ENCODE results near the gene NFAT5.

NFAT5 gene

DNA sequence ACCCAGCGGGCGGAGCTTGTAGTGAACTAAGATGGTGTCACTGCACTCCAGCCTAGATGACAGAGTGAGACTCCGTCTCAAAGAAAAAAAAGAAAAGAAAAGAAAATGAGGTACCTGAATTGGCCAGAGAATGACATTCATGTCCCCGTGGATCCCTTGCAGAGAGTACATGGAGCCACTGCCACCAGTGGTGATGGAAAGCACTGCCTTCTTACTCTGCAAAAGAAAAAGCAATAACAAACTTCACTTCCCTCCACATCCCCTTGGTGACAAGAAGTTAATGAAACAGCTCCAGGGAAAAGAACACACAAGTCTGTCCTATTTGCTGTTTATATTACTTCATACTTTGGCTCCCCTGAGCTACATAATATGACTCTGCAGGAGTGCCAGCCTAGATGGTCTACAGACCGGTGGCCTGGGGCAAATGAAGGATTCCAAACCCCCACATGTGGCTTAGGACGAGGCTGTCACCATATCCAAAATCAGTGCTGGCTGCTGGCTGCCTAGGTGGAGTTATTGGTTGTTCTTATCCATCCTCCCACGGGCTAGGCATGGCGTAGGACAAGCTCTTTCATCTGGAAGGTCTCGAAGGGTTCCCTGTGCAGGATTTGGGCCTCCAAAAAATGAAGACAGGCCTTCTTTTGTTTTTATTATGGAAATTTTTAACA, 147.3 kb downstream of the NFAT5 start:
- Histone ChIP-seq H4K20me1 (ENCODE audit: insufficient read depth, low read length) (no peaks in the 10 kb centered on the region), H3K79me2 (ENCODE audit: insufficient read depth, low read length) (no peaks in the 10 kb centered on the region), H3K36me3 (ENCODE audit: insufficient read depth, low read length) (peaks cover 8% of the 10 kb centered on the region; the same call in 1 of the 2 replicates), H3K4me1 (ENCODE audit: insufficient read depth, low read length) (no peaks in the 10 kb centered on the region), H3K9ac (ENCODE audit: low read depth, low read length) (no peak overlapping the region), H2AFZ (ENCODE audit: low read depth, low read length) (no peak overlapping the region), H3K27me3 (ENCODE audit: insufficient read depth, low read length, poor library complexity) (no peaks in the 10 kb centered on the region), H3K27ac (ENCODE audit: low read length) (no peak overlapping the region), H3K9me3 (ENCODE audit: insufficient read depth, low read length, severe bottlenecking) (no peaks in the 10 kb centered on the region), H3K4me2 (ENCODE audit: insufficient read depth, low read length) (no peak overlapping the region), H3K4me3 (ENCODE audit: low read depth in 1 of 2, low read length in 2 of 2) (no peak overlapping the region)
- no peak for TF ChIP-seq EZH2 (IDR thresholded peaks at IDR 0.05; ENCODE audit: borderline replicate concordance, low read depth, low read length, severe bottlenecking)
- TF ChIP-seq, protein P1, sequence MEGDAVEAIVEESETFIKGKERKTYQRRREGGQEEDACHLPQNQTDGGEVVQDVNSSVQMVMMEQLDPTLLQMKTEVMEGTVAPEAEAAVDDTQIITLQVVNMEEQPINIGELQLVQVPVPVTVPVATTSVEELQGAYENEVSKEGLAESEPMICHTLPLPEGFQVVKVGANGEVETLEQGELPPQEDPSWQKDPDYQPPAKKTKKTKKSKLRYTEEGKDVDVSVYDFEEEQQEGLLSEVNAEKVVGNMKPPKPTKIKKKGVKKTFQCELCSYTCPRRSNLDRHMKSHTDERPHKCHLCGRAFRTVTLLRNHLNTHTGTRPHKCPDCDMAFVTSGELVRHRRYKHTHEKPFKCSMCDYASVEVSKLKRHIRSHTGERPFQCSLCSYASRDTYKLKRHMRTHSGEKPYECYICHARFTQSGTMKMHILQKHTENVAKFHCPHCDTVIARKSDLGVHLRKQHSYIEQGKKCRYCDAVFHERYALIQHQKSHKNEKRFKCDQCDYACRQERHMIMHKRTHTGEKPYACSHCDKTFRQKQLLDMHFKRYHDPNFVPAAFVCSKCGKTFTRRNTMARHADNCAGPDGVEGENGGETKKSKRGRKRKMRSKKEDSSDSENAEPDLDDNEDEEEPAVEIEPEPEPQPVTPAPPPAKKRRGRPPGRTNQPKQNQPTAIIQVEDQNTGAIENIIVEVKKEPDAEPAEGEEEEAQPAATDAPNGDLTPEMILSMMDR (IDR thresholded peaks at IDR 0.05; ENCODE audit: borderline replicate concordance, extremely low read depth, low read length, poor library complexity, severe bottlenecking), result no peak
- ATAC-seq (ENCODE audit: insufficient read depth, low read depth) (no peak), DNase-seq (no peak)

DNA sequence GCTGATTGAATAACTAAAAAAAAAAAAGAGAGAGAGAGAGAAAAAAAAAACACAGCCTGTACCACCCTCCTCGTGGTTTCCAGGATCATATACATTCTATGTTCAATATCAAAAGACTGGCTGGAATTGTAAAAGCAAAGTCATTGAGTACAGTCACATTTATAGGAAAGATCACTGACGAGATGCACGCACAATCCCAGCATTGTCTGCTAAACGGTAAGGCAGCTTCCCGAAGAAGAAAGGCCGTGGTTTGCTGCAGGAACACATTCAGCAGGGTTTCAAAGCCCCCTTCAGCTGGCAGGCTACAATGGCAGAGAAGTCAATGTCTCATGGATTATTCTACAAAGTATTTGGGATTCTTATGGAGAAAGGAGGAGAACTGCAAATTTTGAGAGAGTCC, 151.3 kb downstream of the NFAT5 start:
- no peaks in the 10 kb centered on the region for H4K20me1 ChIP-seq (ENCODE audit: insufficient read depth, low read length)
- H3K27ac ChIP-seq (ENCODE audit: low read length), result no peak overlapping the region
- H3K27me3 ChIP-seq (ENCODE audit: insufficient read depth, low read length, poor library complexity), result no peaks in the 10 kb centered on the region
- no peak overlapping the region for H2AFZ ChIP-seq (ENCODE audit: low read depth, low read length)
- no peak for ATAC-seq (ENCODE audit: insufficient read depth, low read depth)
- TF ChIP-seq, protein P1 (IDR thresholded peaks at IDR 0.05; ENCODE audit: borderline replicate concordance, extremely low read depth, low read length, poor library complexity, severe bottlenecking), result no peak
- no peak for TF ChIP-seq EZH2 (IDR thresholded peaks at IDR 0.05; ENCODE audit: borderline replicate concordance, low read depth, low read length, severe bottlenecking)
- H3K9me3 ChIP-seq (ENCODE audit: insufficient read depth, low read length, severe bottlenecking), result no peaks in the 10 kb centered on the region
- H3K9ac ChIP-seq (ENCODE audit: low read depth, low read length), result no peak overlapping the region
- H3K4me1 ChIP-seq (ENCODE audit: insufficient read depth, low read length), result no peaks in the 10 kb centered on the region
- DNase-seq, result no peak
- no peak overlapping the region for H3K4me3 ChIP-seq (ENCODE audit: low read depth in 1 of 2, low read length in 2 of 2)
- H3K36me3 ChIP-seq (ENCODE audit: insufficient read depth, low read length), result peaks cover 8% of the 10 kb centered on the region; the same call in 1 of the 2 replicates
- no peak overlapping the region for H3K4me2 ChIP-seq (ENCODE audit: insufficient read depth, low read length)
- no peaks in the 10 kb centered on the region for H3K79me2 ChIP-seq (ENCODE audit: insufficient read depth, low read length)

DNA sequence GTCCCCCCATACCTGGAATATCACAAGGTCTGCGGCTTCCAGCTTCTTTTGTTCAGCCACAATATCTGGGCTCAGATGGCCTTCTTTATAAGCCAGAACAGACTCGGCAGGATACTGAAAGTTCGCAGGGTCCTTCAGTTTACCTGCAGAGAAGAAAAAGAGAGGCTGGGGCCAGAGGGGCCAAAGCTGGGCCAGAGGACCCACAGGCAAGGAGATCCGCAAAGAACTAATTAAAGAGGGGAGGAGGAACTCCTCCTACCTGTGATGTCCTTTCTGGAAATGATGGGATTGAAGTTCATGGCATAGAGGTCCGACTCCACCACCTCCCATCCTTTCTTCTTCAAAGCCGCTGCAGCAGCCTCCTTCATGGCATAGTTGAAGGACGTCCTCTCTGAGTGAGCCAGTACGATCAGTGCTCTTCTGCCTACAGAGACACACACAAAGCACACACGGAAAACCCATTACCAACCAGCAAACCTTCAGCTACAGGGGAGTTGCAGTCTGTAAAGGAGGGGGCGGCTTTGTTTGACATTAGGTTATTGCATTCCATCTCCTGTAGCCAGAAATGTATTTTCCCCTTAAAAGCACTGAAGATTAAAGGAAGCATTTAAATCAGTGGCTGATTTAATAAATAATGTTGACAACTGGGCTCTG, 152.5 kb downstream of the NFAT5 start:
- no peak for DNase-seq
- no peak overlapping the region for H3K27ac ChIP-seq (ENCODE audit: low read length)
- ATAC-seq (ENCODE audit: insufficient read depth, low read depth), result no peak
- H3K79me2 ChIP-seq (ENCODE audit: insufficient read depth, low read length), result no peaks in the 10 kb centered on the region
- no peaks in the 10 kb centered on the region for H3K27me3 ChIP-seq (ENCODE audit: insufficient read depth, low read length, poor library complexity)
- H3K4me2 ChIP-seq (ENCODE audit: insufficient read depth, low read length), result no peak overlapping the region
- H3K4me1 ChIP-seq (ENCODE audit: insufficient read depth, low read length), result no peaks in the 10 kb centered on the region
- TF ChIP-seq, protein P1 (IDR thresholded peaks at IDR 0.05; ENCODE audit: borderline replicate concordance, extremely low read depth, low read length, poor library complexity, severe bottlenecking), result no peak
- no peak for TF ChIP-seq EZH2 (IDR thresholded peaks at IDR 0.05; ENCODE audit: borderline replicate concordance, low read depth, low read length, severe bottlenecking)
- no peak overlapping the region for H3K9ac ChIP-seq (ENCODE audit: low read depth, low read length)
- H3K36me3 ChIP-seq (ENCODE audit: insufficient read depth, low read length), result 0 out of 2 replicates have a peak, but pooled peaks cover 4% of the 10 kb centered on the region
- H3K4me3 ChIP-seq (ENCODE audit: low read depth in 1 of 2, low read length in 2 of 2), result no peak overlapping the region
- no peaks in the 10 kb centered on the region for H4K20me1 ChIP-seq (ENCODE audit: insufficient read depth, low read length)
- H2AFZ ChIP-seq (ENCODE audit: low read depth, low read length), result no peak overlapping the region
- no peaks in the 10 kb centered on the region for H3K9me3 ChIP-seq (ENCODE audit: insufficient read depth, low read length, severe bottlenecking)

Measured in DND-41 (cell line).